ENCODE data around the gene RIPPLY1.

RIPPLY1 gene

DNA sequence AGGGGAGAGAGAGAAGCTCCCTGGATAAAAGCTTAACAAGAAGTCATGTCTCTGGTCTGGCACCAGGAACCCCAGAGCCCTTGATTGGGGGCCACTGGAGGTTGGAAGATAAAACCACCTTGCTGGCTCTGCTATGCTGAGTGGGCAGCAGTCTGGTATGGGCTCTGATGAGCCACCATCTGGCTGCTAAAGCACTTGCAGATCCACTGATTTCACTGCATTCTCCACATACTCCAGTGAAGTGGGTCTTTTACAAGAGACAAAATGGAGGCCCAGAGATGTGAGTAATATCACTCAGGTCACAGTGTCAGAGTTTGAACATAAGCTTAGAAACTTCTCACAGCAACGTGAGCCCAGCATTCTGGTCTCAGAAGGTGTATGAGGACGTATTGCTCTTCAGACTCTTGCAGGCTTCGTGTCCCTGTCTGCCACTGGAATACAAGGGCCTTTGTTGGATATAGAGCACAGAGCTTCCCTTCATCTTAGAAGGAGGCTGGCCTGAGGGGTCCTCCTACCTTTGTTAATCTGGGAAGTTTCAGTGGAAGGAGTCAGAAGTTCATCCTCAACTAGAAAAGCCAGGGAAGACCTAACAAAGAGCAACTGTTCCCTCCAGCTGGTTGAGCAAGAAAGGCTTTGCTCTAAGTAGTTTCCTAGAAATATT, 28.8 kb upstream of the RIPPLY1 start:
- DNase-seq = no peak
- H3K36me3 Mint-ChIP-seq (ENCODE audit: low read depth) = no peaks in the 10 kb centered on the region
- H3K9me3 Mint-ChIP-seq = no peaks in the 10 kb centered on the region
- H3K27me3 Mint-ChIP-seq = no peaks in the 10 kb centered on the region
- no peak for ATAC-seq
- H3K4me3 Mint-ChIP-seq = no peak overlapping the region
- H3K4me1 Mint-ChIP-seq = no peaks in the 10 kb centered on the region
- no peak overlapping the region for H3K27ac Mint-ChIP-seq

GRCh38 chrX:106928227-106928626, 25.1 kb upstream of the RIPPLY1 start:
- ATAC-seq (no peak), DNase-seq (no peak)
- H3K36me3 Mint-ChIP-seq (ENCODE audit: low read depth) = no peaks in the 10 kb centered on the region
- no peak overlapping the region for H3K4me3 Mint-ChIP-seq
- H3K9me3 Mint-ChIP-seq = no peaks in the 10 kb centered on the region
- H3K27ac Mint-ChIP-seq = no peak overlapping the region
- H3K27me3 Mint-ChIP-seq = no peaks in the 10 kb centered on the region
- H3K4me1 Mint-ChIP-seq = no peaks in the 10 kb centered on the region

- Mint-ChIP-seq H3K4me1 (no peaks in the 10 kb centered on the region), H3K4me3 (no peak overlapping the region), H3K36me3 (ENCODE audit: low read depth) (no peaks in the 10 kb centered on the region), H3K9me3 (no peaks in the 10 kb centered on the region), H3K27ac (no peak overlapping the region), H3K27me3 (no peaks in the 10 kb centered on the region)
- DNase-seq = no peak
- ATAC-seq = no peak
These were observed 24.6 kb upstream of the RIPPLY1 start for GRCh38 chrX:106927700-106928099.

DNA sequence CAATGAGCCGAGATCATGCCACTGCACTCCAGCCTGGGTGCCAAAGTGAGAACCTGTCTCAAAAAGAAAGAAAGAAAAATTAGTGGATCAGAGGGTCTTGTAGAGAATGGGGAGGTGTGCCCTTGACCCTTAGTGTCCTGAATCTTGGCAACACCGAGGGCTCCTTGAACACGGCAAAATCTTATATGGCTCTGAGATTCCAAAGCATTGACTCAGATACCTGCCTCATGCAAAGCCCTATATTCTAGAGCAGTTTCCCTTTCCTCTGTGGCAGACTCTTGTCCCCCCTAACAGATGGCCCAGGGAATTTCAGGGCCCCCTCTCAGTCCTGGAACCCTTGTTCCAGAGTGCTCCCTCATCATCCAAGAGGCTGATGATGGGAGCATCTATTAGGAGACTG, 23.9 kb upstream of the RIPPLY1 start:
- Mint-ChIP-seq H3K36me3 (ENCODE audit: low read depth) (no peaks in the 10 kb centered on the region), H3K27ac (no peak overlapping the region), H3K4me1 (no peaks in the 10 kb centered on the region), H3K4me3 (no peak overlapping the region), H3K9me3 (no peaks in the 10 kb centered on the region), H3K27me3 (no peaks in the 10 kb centered on the region)
- no peak for ATAC-seq
- no peak for DNase-seq

DNA sequence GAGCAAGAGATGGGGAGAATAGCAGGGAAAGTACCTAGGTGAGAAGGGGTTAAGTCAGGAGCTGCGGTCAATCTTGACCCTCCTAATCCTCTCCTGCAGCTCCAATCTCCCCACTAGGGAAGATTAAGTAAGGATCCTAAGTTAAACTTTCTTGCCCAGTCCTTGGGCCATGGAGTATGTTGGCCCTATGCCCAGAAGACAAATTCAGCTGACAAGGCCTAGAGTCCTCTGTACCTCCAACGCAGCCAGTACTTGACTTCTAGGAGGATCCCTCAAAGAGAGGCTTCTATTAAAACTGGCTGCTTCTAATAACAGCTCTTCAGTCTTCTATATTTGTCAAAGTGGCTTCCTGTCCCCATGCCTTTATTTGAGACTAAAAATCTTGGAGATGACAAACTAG, 18.5 kb upstream of the RIPPLY1 start:
- Mint-ChIP-seq H3K4me1 (peaks cover 12% of the 10 kb centered on the region), H3K27ac (no peak overlapping the region), H3K9me3 (no peaks in the 10 kb centered on the region), H3K36me3 (ENCODE audit: low read depth) (no peaks in the 10 kb centered on the region), H3K27me3 (no peaks in the 10 kb centered on the region), H3K4me3 (no peak overlapping the region)
- DNase-seq (no peak), ATAC-seq (no peak)

DNA sequence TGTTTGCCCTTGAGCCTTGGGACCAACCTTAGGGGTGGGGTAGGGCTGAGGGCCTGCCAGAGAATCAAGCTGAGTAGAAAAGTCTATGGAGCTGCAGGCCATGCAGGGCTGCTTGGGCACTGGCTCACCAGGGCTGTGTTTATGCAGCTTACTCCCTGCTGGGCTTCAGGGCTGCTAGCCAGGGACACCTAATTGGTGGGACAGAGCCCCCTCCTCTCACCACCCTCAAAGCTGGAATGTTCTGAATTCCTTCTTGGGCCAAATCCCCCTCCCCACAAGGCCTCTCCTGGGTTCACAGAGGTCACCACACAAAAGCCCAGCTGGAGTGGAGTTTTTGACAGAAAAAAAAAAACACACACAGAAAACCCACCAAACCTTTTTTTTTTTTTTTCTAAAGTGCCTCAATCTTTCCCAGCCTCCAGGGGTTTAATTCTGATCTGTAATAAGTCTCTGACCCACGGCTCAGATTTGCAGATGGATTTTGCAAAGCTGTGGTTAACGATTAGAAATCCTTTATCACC, 16.9 kb upstream of the RIPPLY1 start, which contains the start of gene CLDN2:
Gene CLDN2 (plus strand): TSS at position 471 of the 521 bp plus-strand sequence. CDS start 7,827 bp downstream, outside the sequence.
- peaks cover 12% of the 10 kb centered on the region for H3K4me1 Mint-ChIP-seq
- no peak for DNase-seq
- H3K9me3 Mint-ChIP-seq = no peaks in the 10 kb centered on the region
- H3K4me3 Mint-ChIP-seq = no peak within 1 kb of the TSS
- H3K36me3 Mint-ChIP-seq (ENCODE audit: low read depth) = no peaks in the 10 kb centered on the region
- no peak for ATAC-seq
- H3K27me3 Mint-ChIP-seq = peaks cover 3% of the 10 kb centered on the region
- no peak within 1 kb of the TSS for H3K27ac Mint-ChIP-seq

DNA sequence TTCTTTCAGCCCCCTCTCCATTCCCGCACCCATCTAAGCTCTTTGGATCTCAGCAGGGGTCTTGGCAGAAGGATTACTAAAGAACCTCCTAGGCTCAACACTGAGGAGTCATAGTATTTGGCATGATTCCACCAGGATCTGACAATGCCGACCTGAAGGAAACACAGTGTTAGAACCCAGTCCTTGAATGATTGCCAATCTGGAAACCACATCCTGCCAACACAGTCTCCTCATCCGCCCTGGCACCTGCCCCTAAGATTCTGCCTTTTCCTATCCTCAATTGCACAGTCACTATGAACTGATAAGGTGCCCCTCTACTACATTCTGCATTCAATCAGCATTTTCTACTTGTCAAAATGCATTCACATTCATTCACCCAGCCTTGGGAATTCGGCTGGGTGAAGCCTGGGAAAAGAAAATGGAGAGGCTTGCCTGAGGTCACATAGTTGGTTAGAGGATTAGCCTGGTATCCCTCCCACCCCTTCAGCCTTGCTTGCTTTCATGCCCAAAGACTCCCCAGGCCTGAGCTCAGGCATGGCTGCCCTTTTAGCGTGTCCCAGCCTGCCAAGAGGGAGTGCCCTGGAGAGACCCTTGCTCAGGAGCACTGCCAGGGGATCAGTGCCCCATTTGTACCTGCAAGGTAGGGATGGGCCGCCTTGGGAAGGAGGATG, 14.8 kb upstream of the RIPPLY1 start:
- Mint-ChIP-seq H3K27ac (no peak overlapping the region), H3K36me3 (ENCODE audit: low read depth) (no peaks in the 10 kb centered on the region), H3K4me3 (no peak overlapping the region), H3K4me1 (peaks cover 12% of the 10 kb centered on the region), H3K9me3 (no peaks in the 10 kb centered on the region), H3K27me3 (peaks cover 3% of the 10 kb centered on the region)
- ATAC-seq (peak; percentile 24), DNase-seq (no peak)

GRCh38 chrX:106912864-106913263, 9.7 kb upstream of the RIPPLY1 start:
- Mint-ChIP-seq H3K4me3 (no peak overlapping the region), H3K9me3 (no peaks in the 10 kb centered on the region), H3K4me1 (peaks cover 6% of the 10 kb centered on the region), H3K27ac (no peak overlapping the region), H3K36me3 (ENCODE audit: low read depth) (no peaks in the 10 kb centered on the region), H3K27me3 (peaks cover 3% of the 10 kb centered on the region)
- no peak for ATAC-seq
- DNase-seq = no peak

GRCh38 chrX:106906361-106906760, 3.2 kb upstream of the RIPPLY1 start:
- Mint-ChIP-seq H3K4me3 (no peak overlapping the region), H3K4me1 (no peaks in the 10 kb centered on the region), H3K36me3 (ENCODE audit: low read depth) (no peaks in the 10 kb centered on the region), H3K9me3 (no peaks in the 10 kb centered on the region), H3K27me3 (no peaks in the 10 kb centered on the region), H3K27ac (no peak overlapping the region)
- ATAC-seq (no peak), DNase-seq (no peak)

DNA sequence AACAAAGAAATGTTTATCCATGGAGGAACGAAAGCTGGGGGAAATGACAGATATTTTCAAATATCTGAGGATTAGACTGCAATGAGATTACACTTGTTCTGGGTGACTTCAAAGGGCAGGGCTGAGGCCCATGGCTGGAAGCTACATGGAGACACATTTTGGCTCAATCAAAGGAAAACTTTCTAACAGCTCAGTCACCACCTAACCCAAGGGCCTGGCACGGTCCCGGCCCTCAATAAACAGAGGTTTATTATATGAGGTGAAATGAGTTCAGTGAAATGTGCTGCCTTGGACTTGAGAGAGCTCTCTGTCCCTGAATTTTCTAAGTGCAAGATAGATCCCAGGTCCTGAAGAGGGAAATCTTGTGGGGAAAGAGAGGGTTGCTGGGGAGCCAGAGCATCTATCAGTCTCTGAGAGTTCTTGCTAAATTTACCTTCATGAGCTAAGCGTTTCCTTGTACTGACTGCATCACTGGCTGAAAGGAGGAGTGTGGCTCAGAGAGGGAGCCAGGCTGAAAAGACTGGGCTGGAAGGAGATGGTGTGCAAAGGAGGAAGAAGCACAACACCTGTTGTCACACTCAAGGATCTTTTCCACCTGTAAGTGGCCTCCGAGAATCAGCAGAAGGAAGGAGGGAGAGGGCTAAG, 2.0 kb upstream of the RIPPLY1 start:
- no peaks in the 10 kb centered on the region for H3K9me3 Mint-ChIP-seq
- DNase-seq = no peak
- no peaks in the 10 kb centered on the region for H3K4me1 Mint-ChIP-seq
- no peak overlapping the region for H3K27ac Mint-ChIP-seq
- no peak for ATAC-seq
- H3K27me3 Mint-ChIP-seq = no peaks in the 10 kb centered on the region
- H3K4me3 Mint-ChIP-seq = no peak overlapping the region
- no peaks in the 10 kb centered on the region for H3K36me3 Mint-ChIP-seq (ENCODE audit: low read depth)

DNA sequence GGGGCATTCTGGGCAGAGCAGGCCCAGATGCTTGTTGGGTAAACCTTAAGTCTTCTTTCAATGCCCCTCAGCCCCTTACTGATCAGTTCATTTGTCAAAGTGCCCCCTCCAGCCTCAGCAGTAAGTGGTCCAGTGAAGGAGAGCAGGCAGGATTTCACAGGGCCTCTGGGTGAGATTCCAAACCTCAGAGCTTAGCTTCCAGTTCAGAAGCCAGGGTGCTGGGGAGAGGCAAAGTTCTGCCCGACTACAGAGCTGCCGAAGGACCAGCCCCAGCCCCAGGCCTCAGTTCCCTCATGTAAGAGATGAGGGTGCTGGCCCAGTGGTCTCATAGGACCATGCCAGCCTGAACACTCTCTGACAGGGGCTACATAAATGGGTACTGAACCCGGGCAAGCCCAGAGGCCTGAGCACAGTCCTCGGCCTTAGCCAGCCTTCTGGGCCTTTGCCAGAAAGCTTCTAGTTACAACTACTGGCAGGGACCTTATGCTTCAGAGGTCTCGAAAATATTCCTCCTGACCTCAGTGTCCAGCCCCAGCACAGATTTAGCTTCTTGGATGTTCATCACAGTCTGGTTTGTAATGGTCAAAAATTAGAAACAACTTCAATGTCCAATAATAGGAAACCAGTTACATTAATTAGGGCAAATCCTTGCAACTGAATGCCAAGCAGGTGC, 851 bp upstream of the RIPPLY1 start:
- Mint-ChIP-seq H3K27ac (no peak overlapping the region), H3K9me3 (no peaks in the 10 kb centered on the region), H3K4me1 (no peaks in the 10 kb centered on the region), H3K27me3 (no peaks in the 10 kb centered on the region), H3K4me3 (no peak overlapping the region), H3K36me3 (ENCODE audit: low read depth) (no peaks in the 10 kb centered on the region)
- DNase-seq = no peak
- ATAC-seq = no peak

GRCh38 chrX:106902684-106903083, 457 bp downstream of the RIPPLY1 start:
- no peak overlapping the region for H3K4me3 Mint-ChIP-seq
- no peaks in the 10 kb centered on the region for H3K9me3 Mint-ChIP-seq
- H3K27ac Mint-ChIP-seq = no peak overlapping the region
- H3K27me3 Mint-ChIP-seq = no peaks in the 10 kb centered on the region
- no peaks in the 10 kb centered on the region for H3K4me1 Mint-ChIP-seq
- ATAC-seq (no peak), DNase-seq (no peak)
- H3K36me3 Mint-ChIP-seq (ENCODE audit: low read depth) = no peaks in the 10 kb centered on the region

DNA sequence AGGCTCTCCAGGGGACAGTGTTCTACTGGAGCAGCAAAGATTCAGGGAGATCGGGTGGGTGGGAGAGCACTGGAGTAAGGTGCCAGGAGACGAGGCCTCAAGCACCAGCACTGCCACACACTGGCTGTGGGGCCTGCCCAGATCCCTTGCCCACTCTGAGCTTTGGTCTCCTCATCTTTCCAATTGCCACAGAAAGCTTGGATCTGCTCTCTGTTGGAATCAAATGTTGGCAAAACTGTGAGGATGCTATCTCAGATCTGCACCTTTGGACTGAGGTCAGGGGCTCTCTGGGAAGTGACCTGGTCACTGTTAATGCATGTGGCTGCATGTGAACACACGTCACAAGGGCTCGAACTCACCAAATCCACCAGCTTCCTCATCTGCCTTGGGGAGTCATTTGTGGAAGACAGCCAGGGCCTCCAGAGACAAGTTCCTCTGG, 1.3 kb downstream of the RIPPLY1 start:
- no peaks in the 10 kb centered on the region for H3K36me3 Mint-ChIP-seq (ENCODE audit: low read depth)
- H3K27ac Mint-ChIP-seq = no peak overlapping the region
- H3K4me1 Mint-ChIP-seq = no peaks in the 10 kb centered on the region
- DNase-seq = no peak
- no peak for ATAC-seq
- no peaks in the 10 kb centered on the region for H3K27me3 Mint-ChIP-seq
- no peak overlapping the region for H3K4me3 Mint-ChIP-seq
- no peaks in the 10 kb centered on the region for H3K9me3 Mint-ChIP-seq

DNA sequence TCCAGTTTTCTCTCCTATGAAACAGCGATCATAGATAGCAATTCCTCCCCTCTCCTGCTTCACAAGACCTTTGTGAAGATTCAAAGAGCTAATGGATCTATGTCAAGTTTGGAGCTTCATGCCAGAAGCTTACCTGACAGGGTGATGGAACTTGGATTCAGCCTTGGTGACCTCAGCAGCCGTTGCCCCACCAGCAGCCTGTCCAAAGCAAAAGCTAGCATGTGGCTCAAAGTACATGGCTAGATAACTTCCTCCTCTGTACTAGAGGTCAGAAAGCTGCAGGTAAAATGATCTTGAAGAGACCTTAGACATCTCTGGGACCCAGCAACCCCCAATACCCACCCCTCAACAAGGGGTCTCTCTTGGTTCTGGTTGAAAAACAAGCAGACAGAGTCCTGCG, 1.8 kb downstream of the RIPPLY1 start:
- no peak for ATAC-seq
- Mint-ChIP-seq H3K27ac (no peak overlapping the region), H3K9me3 (no peaks in the 10 kb centered on the region), H3K4me1 (no peaks in the 10 kb centered on the region), H3K27me3 (no peaks in the 10 kb centered on the region), H3K4me3 (no peak overlapping the region), H3K36me3 (ENCODE audit: low read depth) (no peaks in the 10 kb centered on the region)
- no peak for DNase-seq

Measured in activated naive CD8-positive, alpha-beta T cell treated with anti-CD3 and anti-CD28 coated beads, Interleukin-2, amount 50 U/mL, for 24 hours (primary cell).